H1 (cell line): ENCODE measurements around the gene FOXA3. TPM values are rescaled to one million over a fixed set of nuclear protein-coding genes. Genes with fewer than 3 reads are reported as not detected.

Experiments
- CTCF ChIA-PET: fragments of 300-600 bp; sonication (Branson Sonifier 250); formaldehyde crosslinking; loops from one replicate; lab custom pipeline; 2021; ENCODE audit not compliant: partially characterized antibody; lab: Charles Lee
- POLR2A ChIA-PET: fragments of 300-600 bp; sonication (Branson Sonifier 250); formaldehyde crosslinking; loops from one replicate; lab custom pipeline; 2021; ENCODE audit warnings: inconsistent platforms; ENCODE audit not compliant: partially characterized antibody; lab: Charles Lee
- DNase-seq, 2 experiments: peaks; one replicate each; pipeline versions ENCODE4 v3.0.0 to v3.0.0-alpha.2; 2010 to 2022; ENCODE audit warnings: low spot score in 2 of 2, low read depth in 1 of 2, mixed read lengths in 1 of 2
- FAIRE-seq: peaks from 2 replicates; lab custom pipeline; 2011; peaks lifted over from hg19 to GRCh38; lab: Jason Lieb, UNC
- H2AFZ ChIP-seq: 2 replicates; pipeline ENCODE4 v1.8.1; 2012; ENCODE audit warnings: low read length, inconsistent platforms
- H2AK5ac ChIP-seq: 2 replicates; pipeline ENCODE4 v1.6.1; 2013; ENCODE audit warnings: low read depth, low read length
- H2BK120ac ChIP-seq: replicated peaks from 2 replicates; pipeline ENCODE3; 2013; ENCODE audit warnings: low read depth, low read length, inconsistent platforms
- H2BK12ac ChIP-seq: 2 replicates; pipeline ENCODE4 v1.6.1; 2013; ENCODE audit warnings: low read depth, low read length
- H2BK15ac ChIP-seq: 2 replicates; pipeline ENCODE4 v1.6.1; 2013; ENCODE audit warnings: low read length
- H2BK20ac ChIP-seq: 2 replicates; pipeline ENCODE4 v1.6.1; 2013; ENCODE audit warnings: low read length
- H2BK5ac ChIP-seq: 2 replicates; pipeline ENCODE4 v1.6.1; 2013; ENCODE audit warnings: low read depth, low read length
- H3K14ac ChIP-seq: 2 replicates; pipeline ENCODE4 v1.6.1; 2013; ENCODE audit warnings: inconsistent platforms; ENCODE audit not compliant: insufficient read length
- H3K18ac ChIP-seq: 2 replicates; pipeline ENCODE4 v1.6.1; 2013; ENCODE audit warnings: low read length; ENCODE audit errors: extremely low read depth
- H3K23ac ChIP-seq: 2 replicates; pipeline ENCODE4 v1.6.1; 2013; ENCODE audit warnings: inconsistent platforms; ENCODE audit not compliant: insufficient read length
- H3K23me2 ChIP-seq: 2 replicates; pipeline ENCODE4 v1.6.1; 2013; ENCODE audit warnings: low read depth, low read length
- H3K27ac ChIP-seq: 2 replicates; pipeline ENCODE4 v1.6.1; 2011; ENCODE audit warnings: low read depth, low read length, inconsistent platforms
- H3K27me3 ChIP-seq, 4 experiments: replicated peaks in 1 of 4; 1 replicate in 1 of 4; 2 replicates in 3 of 4; pipeline versions ENCODE4 v1.6.1 to v1.8.1; 2011 to 2013; ENCODE audit warnings: low read length in 3 of 4, mild to moderate bottlenecking in 3 of 4, inconsistent platforms in 2 of 4, mixed read lengths in 2 of 4, moderate library complexity in 1 of 4; ENCODE audit not compliant: control insufficient read depth in 3 of 4, insufficient read depth in 3 of 4; ENCODE audit errors: extremely low read depth in 1 of 4
- H3K36me3 ChIP-seq, 4 experiments: 2 replicates each; pipeline versions ENCODE4 v1.6.1 to v1.8.1; 2011 to 2013; ENCODE audit warnings: mild to moderate bottlenecking in 4 of 4, low read length in 3 of 4, moderate library complexity in 2 of 4, control low read depth in 1 of 4, inconsistent platforms in 1 of 4; ENCODE audit not compliant: insufficient read depth in 4 of 4, control insufficient read depth in 2 of 4
- H3K4ac ChIP-seq: replicated peaks from 2 replicates; pipeline ENCODE3; 2013; ENCODE audit warnings: low read length, low read depth, mixed read lengths, inconsistent platforms; ENCODE audit not compliant: insufficient read length
- H3K4me1 ChIP-seq, 4 experiments: replicated peaks in 1 of 4; 1 replicate in 1 of 4; 2 replicates in 3 of 4; pipeline versions ENCODE4 v1.6.1 to v1.8.1; 2011 to 2013; ENCODE audit warnings: low read length in 3 of 4, inconsistent platforms in 2 of 4, mixed read lengths in 1 of 4; ENCODE audit not compliant: insufficient read depth in 4 of 4, control insufficient read depth in 3 of 4
- H3K4me2 ChIP-seq, 2 experiments: 2 replicates each; pipeline versions ENCODE4 v1.6.1 to v1.8.1; 2011 to 2013; ENCODE audit warnings: low read depth in 2 of 2, low read length in 2 of 2, control low read depth in 1 of 2, inconsistent platforms in 1 of 2, mild to moderate bottlenecking in 1 of 2; ENCODE audit not compliant: insufficient read depth in 1 of 2
- H3K4me3 ChIP-seq, 4 experiments: fragments of 200-600, 300-600 bp in 1 of 4; sonication (generic), shearing (Covaris generic), sonication (Bioruptor Twin) in 1 of 4; 2 replicates each; pipeline versions ENCODE4 v1.5.1 to v1.8.1; 2011 to 2016; ENCODE audit warnings: low read length in 4 of 4, low read depth in 3 of 4, control low read depth in 2 of 4, inconsistent platforms in 2 of 4, mild to moderate bottlenecking in 2 of 4, mixed read lengths in 1 of 4, moderate library complexity in 1 of 4; ENCODE audit not compliant: insufficient read depth in 2 of 4; ENCODE audit errors: extremely low read depth in 1 of 4
- H3K56ac ChIP-seq: replicated peaks from 2 replicates; pipeline ENCODE3; 2013; ENCODE audit warnings: low read depth, mild to moderate bottlenecking, mixed read lengths, low read length, inconsistent platforms; ENCODE audit not compliant: insufficient read length
- H3K79me1 ChIP-seq: 2 replicates; pipeline ENCODE4 v1.6.1; 2013; ENCODE audit warnings: low read depth, low read length, control low read depth
- H3K79me2 ChIP-seq, 2 experiments: 2 replicates each; pipeline versions ENCODE4 v1.6.1 to v1.8.1; 2012 to 2013; ENCODE audit warnings: low read length in 2 of 2, mild to moderate bottlenecking in 2 of 2, inconsistent platforms in 1 of 2; ENCODE audit not compliant: insufficient read depth in 2 of 2, control insufficient read depth in 1 of 2
- H3K9ac ChIP-seq, 4 experiments: replicated peaks in 1 of 4; 1 replicate in 1 of 4; 2 replicates in 3 of 4; pipeline versions ENCODE4 v1.6.1 to v1.8.1; 2011 to 2013; ENCODE audit warnings: low read depth in 3 of 4, low read length in 3 of 4, control low read depth in 2 of 4, mild to moderate bottlenecking in 2 of 4, moderate library complexity in 2 of 4, inconsistent platforms in 1 of 4; ENCODE audit errors: extremely low read depth in 1 of 4
- H3K9me3 ChIP-seq, 2 experiments: 2 replicates each; pipeline versions ENCODE4 v1.6.1 to v1.8.1; 2012 to 2013; ENCODE audit warnings: mild to moderate bottlenecking in 2 of 2, moderate library complexity in 2 of 2, control low read depth in 1 of 2, inconsistent platforms in 1 of 2, low read depth in 1 of 2, low read length in 1 of 2, mixed read lengths in 1 of 2; ENCODE audit not compliant: insufficient read depth in 2 of 2
- H4K20me1 ChIP-seq, 2 experiments: replicated peaks in 1 of 2; 2 replicates each; pipeline versions ENCODE3 to v1.8.1; 2011 to 2013; ENCODE audit warnings: inconsistent platforms in 2 of 2, low read length in 2 of 2, mild to moderate bottlenecking in 1 of 2; ENCODE audit not compliant: insufficient read depth in 2 of 2, control insufficient read depth in 1 of 2
- H4K5ac ChIP-seq: 2 replicates; pipeline ENCODE4 v1.6.1; 2013; ENCODE audit warnings: low read length, low read depth, mixed read lengths, inconsistent platforms; ENCODE audit not compliant: insufficient read length
- H4K8ac ChIP-seq: 2 replicates; pipeline ENCODE4 v1.8.0; 2013; ENCODE audit warnings: mild to moderate bottlenecking, moderate library complexity, low read length, inconsistent platforms; ENCODE audit not compliant: insufficient read depth; ENCODE audit errors: extremely low read depth
- H4K91ac ChIP-seq: replicated peaks from 2 replicates; pipeline ENCODE3; 2013; ENCODE audit warnings: low read length, mixed read lengths, inconsistent platforms; ENCODE audit not compliant: insufficient read length
- CHD2 ChIP-seq: IDR thresholded peaks from 2 replicates; pipeline ENCODE4 v1.6.1; 2012; ENCODE audit warnings: low read length, improper control_type of control experiment
- EZH2 ChIP-seq: fragments of 200-600 bp; sonication (generic); IDR thresholded peaks from 2 replicates; pipeline ENCODE4 v1.7.1; 2012; ENCODE audit warnings: low read depth, mild to moderate bottlenecking, moderate library complexity, low read length, inconsistent platforms; ENCODE audit not compliant: severe bottlenecking
- SRF ChIP-seq: IDR thresholded peaks from 2 replicates; pipeline ENCODE4 v1.6.1; 2011; ENCODE audit warnings: mild to moderate bottlenecking, low read depth, low read length, moderate library complexity
- TAF7 ChIP-seq: optimal IDR thresholded peaks from 2 replicates; pipeline ENCODE3; 2011; ENCODE audit warnings: low read depth, mild to moderate bottlenecking, inconsistent platforms, low read length, moderate library complexity, borderline replicate concordance
- WGBS, 2 experiments: shearing (Covaris generic) in 1 of 2; methylation state at CpG; one replicate each; pipeline versions ENCODE4 v1.1.6 to v1.1.7; 2013 to 2015; ENCODE audit warnings: low lambda C conversion rate in 2 of 2, mixed read lengths in 2 of 2, inconsistent platforms in 1 of 2, low coverage in 1 of 2, missing lambda C conversion rate in 1 of 2; ENCODE audit not compliant: insufficient replicate concordance in 2 of 2, insufficient coverage in 1 of 2, insufficient read length in 1 of 2; ENCODE audit errors: extremely low coverage in 1 of 2, missing lambda C conversion rate in 1 of 2; 5-methylcytosine and 5-hydroxymethylcytosine counted together
- polyA plus RNA-seq, 7 experiments: library from polyadenylated mRNA; depleted of rRNA in 3 of 7; stranded (reverse) in 5 of 7; unstranded in 2 of 7; fragments of >200 nt in 5 of 7; fragments of 200-250 nt in 2 of 7; gene quantifications; 1 replicate in 5 of 7; 2 replicates in 1 of 7; 4 replicates in 1 of 7; pipeline versions ENCODE4 v1.2.1 to v1.2.3, GENCODE V29; 2011 to 2013; ENCODE audit warnings: missing spikeins in 2 of 7, mixed read lengths in 2 of 7
- total RNA-seq: library from RNA; stranded (reverse); fragmentation: NEBNext Ultra II Directional; extraction: Animal tissue kit (Norgen Biotek cat#: 25700); gene quantifications from 2 replicates; pipeline ENCODE4 v1.2.1, GENCODE V29; 2021

FOXA3 gene
- total and polyA plus RNA-seq, 2 of the 8 experiments (the other 6 are each of a cell fraction or from before 2014, with no cell fraction given), result 20.2 to 49.1 TPM

DNA sequence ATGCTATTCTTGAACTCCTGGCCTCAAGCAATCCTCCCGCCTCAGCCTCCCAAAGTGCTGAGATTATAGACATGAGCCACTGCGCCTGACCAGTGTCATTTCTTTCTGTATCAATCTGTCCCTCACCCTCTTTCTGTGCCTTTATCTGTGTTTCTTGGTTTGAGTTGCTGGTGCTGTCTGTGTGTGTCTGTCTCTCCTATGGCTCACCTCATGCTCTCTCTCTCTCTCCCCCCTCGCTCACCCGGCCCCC, 12.0 kb downstream of the FOXA3 start:
- H3K4me1 ChIP-seq, result peaks cover 0 to 15% (median 9%) of the 10 kb centered on the region in 4 experiments; a peak in 6 of 7 replicates
- H3K9ac ChIP-seq, result 0 out of 7 replicates have a peak overlapping the region, but pooled peaks of 1 of the 4 experiments have one; percentile 43
- H3K79me2 ChIP-seq, result no peaks in the 10 kb centered on the region
- no peak for FAIRE-seq
- peak overlapping the region; percentile 86; the same call in 1 of the 2 replicates for H4K8ac ChIP-seq
- no peak overlapping the region for H4K5ac ChIP-seq
- POLR2A ChIA-PET, result interaction anchor here (1.2 to 6.0 kb wide), 2 partner anchors 11 to 12 kb away, joined by 3 to 48 read pairs; partner anchors contain the start of genes FOXA3 and SYMPK
- H3K36me3 ChIP-seq, result peaks cover 0 to 15% (median 3%) of the 10 kb centered on the region in 4 experiments; a peak in 3 of 8 replicates
- no peak overlapping the region; the same call in 1 of the 2 replicates for H2BK20ac ChIP-seq
- no peaks in the 10 kb centered on the region for H3K9me3 ChIP-seq
- peak overlapping the region; percentile 34 to 67 (median 42); a peak in 5 of 8 replicates for H3K4me3 ChIP-seq
- H2AFZ ChIP-seq, result no peak overlapping the region
- CTCF ChIA-PET, result no interaction called here
- 91% methylated on average over 2 of the region's 4 CpGs; no CpG with 5 or more reads in 1 of the 2 experiments for WGBS, 2 experiments
- H2BK12ac ChIP-seq, result peak overlapping the region; percentile 17; the same call in 1 of the 2 replicates
- H2BK120ac ChIP-seq, result no peak overlapping the region
- H3K4ac ChIP-seq, result no peak overlapping the region
- H3K18ac ChIP-seq, result no peak overlapping the region; the same call in 1 of the 2 replicates
- no peak overlapping the region for H3K27ac ChIP-seq
- H3K27me3 ChIP-seq, result no peaks in the 10 kb centered on the region; a peak in 1 of 7 replicates
- peak overlapping the region; percentile 25 for H4K91ac ChIP-seq
- H3K79me1 ChIP-seq, result peaks cover 3% of the 10 kb centered on the region; the same call in 1 of the 2 replicates
- H2BK15ac ChIP-seq, result no peak overlapping the region; the same call in 1 of the 2 replicates
- H3K23me2 ChIP-seq, result peaks cover 6% of the 10 kb centered on the region; the same call in 1 of the 2 replicates
- no peak overlapping the region for H3K14ac ChIP-seq
- no peak overlapping the region for H2AK5ac ChIP-seq
- no peak overlapping the region for H3K23ac ChIP-seq
- peak overlapping the region; percentile 77 for H3K4me2 ChIP-seq
- no peak overlapping the region for H3K56ac ChIP-seq
- H4K20me1 ChIP-seq, result peaks cover 5 to 8% of the 10 kb centered on the region in 2 experiments
- TF ChIP-seq TAF7 (no peak), CHD2 (no peak), SRF (no peak), EZH2 (no peak)
- DNase-seq, result no peak
- peak overlapping the region; percentile 66; the same call in 1 of the 2 replicates for H2BK5ac ChIP-seq
